Mesothelial cell of epicardium (in vitro differentiated cells): Measurements from ENCODE around the gene CDH4. TPM values are rescaled to one million over a fixed set of nuclear protein-coding genes. Genes with fewer than 3 reads are reported as not detected.

ENCODE experiments used
- DNase-seq, 2 experiments: peaks; one replicate each; pipeline ENCODE4 v3.0.0; 2021; ENCODE audit warnings: low spot score in 2 of 2; ENCODE audit not compliant: unreplicated experiment in 2 of 2
- H3K27ac Mint-ChIP-seq: 2 replicates; pipeline ENCODE4 v1.8.0; 2021; ENCODE audit warnings: mixed read lengths
- H3K27me3 Mint-ChIP-seq: 2 replicates; pipeline ENCODE4 v1.8.0; 2021; ENCODE audit warnings: low read depth, mixed read lengths
- H3K36me3 Mint-ChIP-seq: 2 replicates; pipeline ENCODE4 v1.8.0; 2021; ENCODE audit warnings: mixed read lengths
- H3K4me1 Mint-ChIP-seq: 2 replicates; pipeline ENCODE4 v1.8.0; 2021; ENCODE audit warnings: mixed read lengths
- H3K4me3 Mint-ChIP-seq: 2 replicates; pipeline ENCODE4 v1.8.0; 2021; ENCODE audit warnings: mild to moderate bottlenecking, moderate library complexity, mixed read lengths
- H3K9me3 Mint-ChIP-seq: 2 replicates; pipeline ENCODE4 v1.8.0; 2021; ENCODE audit warnings: mixed read lengths
- total RNA-seq: library from RNA; stranded (reverse); gene quantifications from 3 replicates; pipeline ENCODE4 v1.2.1, GENCODE V29; 2021
- TF ChIP-seq, protein P1 (sequence below): fragments of 200-600 bp; sonication (generic); IDR thresholded peaks from one replicate; pipeline ENCODE4 v1.5.0; 2021; ENCODE audit warnings: antibody characterized with exemption; ENCODE audit not compliant: unreplicated experiment

Gene CDH4
- total RNA-seq, 1 donor from 2014 or later, result 1.1 TPM

DNA sequence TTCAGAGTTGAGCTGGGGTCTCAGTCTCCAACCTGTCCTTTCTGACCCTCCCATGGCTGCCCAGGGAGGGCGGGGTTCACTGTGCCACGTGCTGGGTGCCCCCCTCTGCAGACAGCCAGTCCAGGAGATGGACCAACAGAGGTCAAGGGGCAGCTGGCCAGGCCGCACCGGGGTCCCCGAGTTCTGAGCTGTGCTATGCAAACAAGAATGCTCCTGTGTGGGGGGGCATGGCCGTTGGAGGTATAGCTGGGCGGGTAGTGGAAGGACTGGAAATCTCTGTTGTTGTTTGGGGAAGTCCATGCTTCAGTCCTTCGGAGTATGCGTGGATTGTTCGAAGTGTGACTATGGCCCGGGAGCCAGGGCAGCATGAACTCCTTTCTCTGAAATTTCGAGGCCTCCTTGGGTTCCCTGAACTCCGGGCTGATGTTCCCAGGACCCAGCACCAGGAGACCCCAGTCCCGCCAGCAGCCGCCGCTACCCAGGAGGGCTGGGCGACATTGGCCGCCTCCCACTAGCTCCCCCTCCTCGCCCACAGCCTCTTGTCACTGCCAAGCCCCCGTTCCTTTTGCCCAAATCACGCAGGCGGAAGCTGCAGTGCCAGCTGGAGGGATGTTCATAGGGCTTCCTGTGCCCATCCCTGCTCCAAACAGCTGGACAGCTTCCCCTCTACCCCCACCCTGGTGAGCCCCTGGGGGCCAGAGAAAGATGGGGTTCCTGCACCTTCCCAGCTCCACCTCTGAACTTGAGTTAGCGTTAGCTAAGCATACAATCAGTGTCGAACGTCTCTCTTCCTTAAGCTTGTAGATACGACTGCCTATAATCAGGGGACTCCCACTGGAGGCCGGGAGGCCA is 687.0 kb downstream of the CDH4 start:
- no peaks in the 10 kb centered on the region for H3K36me3 Mint-ChIP-seq
- H3K4me3 Mint-ChIP-seq, result no peak overlapping the region
- no peak overlapping the region for H3K27ac Mint-ChIP-seq
- H3K9me3 Mint-ChIP-seq, result no peaks in the 10 kb centered on the region
- TF ChIP-seq, protein P1, sequence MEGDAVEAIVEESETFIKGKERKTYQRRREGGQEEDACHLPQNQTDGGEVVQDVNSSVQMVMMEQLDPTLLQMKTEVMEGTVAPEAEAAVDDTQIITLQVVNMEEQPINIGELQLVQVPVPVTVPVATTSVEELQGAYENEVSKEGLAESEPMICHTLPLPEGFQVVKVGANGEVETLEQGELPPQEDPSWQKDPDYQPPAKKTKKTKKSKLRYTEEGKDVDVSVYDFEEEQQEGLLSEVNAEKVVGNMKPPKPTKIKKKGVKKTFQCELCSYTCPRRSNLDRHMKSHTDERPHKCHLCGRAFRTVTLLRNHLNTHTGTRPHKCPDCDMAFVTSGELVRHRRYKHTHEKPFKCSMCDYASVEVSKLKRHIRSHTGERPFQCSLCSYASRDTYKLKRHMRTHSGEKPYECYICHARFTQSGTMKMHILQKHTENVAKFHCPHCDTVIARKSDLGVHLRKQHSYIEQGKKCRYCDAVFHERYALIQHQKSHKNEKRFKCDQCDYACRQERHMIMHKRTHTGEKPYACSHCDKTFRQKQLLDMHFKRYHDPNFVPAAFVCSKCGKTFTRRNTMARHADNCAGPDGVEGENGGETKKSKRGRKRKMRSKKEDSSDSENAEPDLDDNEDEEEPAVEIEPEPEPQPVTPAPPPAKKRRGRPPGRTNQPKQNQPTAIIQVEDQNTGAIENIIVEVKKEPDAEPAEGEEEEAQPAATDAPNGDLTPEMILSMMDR, result no peak
- no peaks in the 10 kb centered on the region for H3K4me1 Mint-ChIP-seq
- no peak for DNase-seq
- no peaks in the 10 kb centered on the region for H3K27me3 Mint-ChIP-seq

DNA sequence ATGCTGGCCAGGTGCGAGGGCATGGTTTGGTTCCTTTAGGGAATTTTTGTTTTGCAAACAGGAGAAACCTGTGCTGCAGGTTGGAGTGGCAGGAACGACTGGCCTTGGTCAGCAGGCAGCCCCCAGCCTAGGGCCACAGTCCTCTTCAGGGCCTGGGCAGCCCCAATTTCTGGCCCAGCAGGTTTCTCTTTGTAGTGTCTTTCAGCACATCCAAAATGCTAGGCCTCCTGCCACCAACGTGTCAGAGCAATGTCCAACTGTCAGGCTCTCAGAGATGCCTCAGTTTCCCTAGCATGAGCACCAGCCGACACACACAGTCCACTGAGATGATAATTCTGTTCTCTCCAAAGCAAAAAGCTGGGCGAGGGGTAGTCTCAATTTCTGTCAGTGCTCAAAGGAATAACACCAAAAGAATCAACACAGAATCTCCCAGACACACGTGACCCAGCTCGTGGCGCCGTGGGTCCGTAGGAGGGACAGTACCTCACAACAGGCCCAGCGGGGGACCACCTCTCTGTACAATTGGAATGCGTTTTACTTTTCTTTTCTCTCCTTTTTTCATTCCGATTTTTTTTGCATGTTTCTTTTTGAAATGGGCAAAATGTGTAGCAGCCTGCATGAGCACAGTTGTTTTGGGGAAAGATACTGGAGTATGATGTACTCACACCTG is 687.8 kb downstream of the CDH4 start:
- Mint-ChIP-seq H3K36me3 (no peaks in the 10 kb centered on the region), H3K27ac (no peak overlapping the region), H3K9me3 (no peaks in the 10 kb centered on the region), H3K4me3 (no peak overlapping the region), H3K27me3 (no peaks in the 10 kb centered on the region), H3K4me1 (no peaks in the 10 kb centered on the region)
- DNase-seq, result no peak
- TF ChIP-seq, protein P1, result no peak

DNA sequence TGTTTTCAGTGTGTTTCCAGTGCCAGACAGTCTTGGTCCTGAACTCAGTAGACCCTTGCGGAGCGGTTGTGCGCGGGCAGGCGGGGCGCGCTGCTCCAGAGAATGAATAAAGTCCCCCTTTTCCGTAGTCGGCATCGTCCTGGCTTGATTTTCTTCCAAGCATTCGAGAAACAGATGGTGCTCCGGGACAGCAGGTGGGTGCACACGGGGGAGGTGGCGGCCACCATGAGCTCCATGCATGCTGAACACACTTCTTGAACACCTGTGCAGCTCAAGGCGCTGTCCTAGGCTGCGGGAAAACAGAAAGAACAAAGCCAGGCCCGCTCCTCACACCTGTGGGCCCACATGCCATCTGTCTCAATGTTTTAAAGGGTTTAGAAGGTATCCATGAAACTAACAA is 688.4 kb downstream of the CDH4 start:
- no peaks in the 10 kb centered on the region for H3K27me3 Mint-ChIP-seq
- no peak for DNase-seq
- H3K36me3 Mint-ChIP-seq, result no peaks in the 10 kb centered on the region
- H3K9me3 Mint-ChIP-seq, result no peaks in the 10 kb centered on the region
- H3K4me1 Mint-ChIP-seq, result no peaks in the 10 kb centered on the region
- H3K27ac Mint-ChIP-seq, result no peak overlapping the region
- TF ChIP-seq, protein P1, result no peak
- H3K4me3 Mint-ChIP-seq, result no peak overlapping the region

DNA sequence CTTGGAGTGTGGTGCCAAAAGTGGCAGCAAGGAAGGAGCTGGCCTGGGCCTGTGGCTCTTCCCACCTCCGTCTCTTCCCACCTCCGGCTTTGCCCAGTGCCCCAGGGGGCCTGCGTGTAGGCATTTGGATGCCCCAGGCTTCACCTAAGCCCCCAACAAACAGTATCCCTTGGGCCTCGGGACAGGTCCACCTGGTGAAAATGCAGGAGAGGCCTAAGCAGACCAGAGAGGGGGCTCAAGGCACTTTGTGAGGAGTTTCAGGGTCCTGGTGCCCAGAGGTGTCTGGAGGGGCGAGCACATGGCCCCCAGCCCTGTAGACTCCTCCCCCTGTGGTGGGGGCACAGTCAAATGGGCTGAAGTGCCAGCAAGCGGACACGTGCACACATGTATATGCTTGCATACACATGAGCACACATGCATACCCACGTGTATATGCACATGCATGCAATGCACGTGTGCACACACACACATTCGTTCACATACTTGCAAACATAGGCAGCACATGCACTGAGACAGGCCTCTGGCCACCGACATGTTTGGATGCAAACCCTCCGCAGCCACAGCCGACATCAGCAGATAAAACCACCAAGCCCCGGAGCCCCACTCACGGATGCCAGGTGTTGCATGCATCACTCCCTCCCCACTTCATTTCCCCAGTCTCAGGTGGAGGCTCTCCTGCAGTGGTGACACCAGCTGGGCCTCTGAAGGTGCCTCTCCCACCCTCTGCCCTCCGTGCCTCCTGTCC is 689.1 kb downstream of the CDH4 start:
- no peaks in the 10 kb centered on the region for H3K36me3 Mint-ChIP-seq
- no peaks in the 10 kb centered on the region for H3K9me3 Mint-ChIP-seq
- H3K4me1 Mint-ChIP-seq, result no peaks in the 10 kb centered on the region
- no peak for DNase-seq
- H3K4me3 Mint-ChIP-seq, result no peak overlapping the region
- no peaks in the 10 kb centered on the region for H3K27me3 Mint-ChIP-seq
- no peak overlapping the region for H3K27ac Mint-ChIP-seq
- TF ChIP-seq, protein P1, result no peak

DNA sequence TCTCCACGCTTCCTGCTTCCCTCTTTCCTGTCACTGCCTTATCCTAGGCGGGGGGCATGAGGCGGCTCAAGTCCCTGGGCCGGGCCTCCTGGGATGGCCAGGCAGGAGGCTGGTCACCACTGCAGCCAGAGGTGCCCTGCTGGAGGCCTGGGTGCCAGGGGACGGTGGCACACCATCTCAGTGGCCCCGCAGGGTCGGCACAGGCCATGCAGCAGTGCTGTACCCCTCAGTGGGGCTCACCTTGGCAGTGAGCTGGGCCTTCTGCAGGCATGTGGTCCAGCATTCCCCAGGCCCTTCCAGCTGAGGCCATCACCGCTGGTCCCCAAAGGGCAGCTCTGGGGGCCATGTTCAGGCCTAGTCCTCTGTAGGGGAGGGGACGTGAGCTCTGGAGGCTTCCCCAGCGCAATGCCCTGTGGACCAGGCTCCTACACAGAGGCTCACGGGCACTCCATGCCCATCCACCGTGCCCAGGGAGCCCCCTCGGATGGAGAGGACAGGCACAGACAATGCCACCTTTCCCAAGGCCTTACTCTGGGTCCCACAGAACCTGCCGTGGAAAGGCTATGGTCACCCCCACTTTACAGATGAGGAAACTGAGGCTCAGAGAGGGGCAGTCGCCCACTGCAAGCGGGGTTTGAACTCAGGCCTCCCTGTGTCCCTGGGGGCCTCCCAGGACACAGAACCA is 689.8 kb downstream of the CDH4 start:
- TF ChIP-seq, protein P1, result no peak
- no peak overlapping the region for H3K27ac Mint-ChIP-seq
- H3K4me1 Mint-ChIP-seq, result no peaks in the 10 kb centered on the region
- DNase-seq, result no peak
- H3K9me3 Mint-ChIP-seq, result no peaks in the 10 kb centered on the region
- H3K36me3 Mint-ChIP-seq, result no peaks in the 10 kb centered on the region
- no peak overlapping the region for H3K4me3 Mint-ChIP-seq
- no peaks in the 10 kb centered on the region for H3K27me3 Mint-ChIP-seq
